GM10248 (cell line): Measurements from ENCODE around the gene SLMAP.

Experiments
- CTCF ChIA-PET: fragments of 300-600 bp; sonication (Branson Sonifier 250); formaldehyde crosslinking; extraction: SDS; loops from one replicate; lab custom pipeline; 2021; ENCODE audit warnings: antibody characterized with exemption; lab: Yijun Ruan, JAX
- POLR2A ChIA-PET: fragments of 350-650 bp; sonication (Branson Sonifier 250); formaldehyde crosslinking; extraction: SDS; loops from one replicate; lab custom pipeline; 2020; ENCODE audit warnings: antibody characterized with exemption; lab: Yijun Ruan, JAX
- DNase-seq: peaks from one replicate; pipeline ENCODE4 v3.0.0; 2012; ENCODE audit errors: extremely low spot score
- TF ChIP-seq, protein P1 (sequence below): IDR thresholded peaks from 2 replicates; pipeline ENCODE4 v1.5.1; 2012; ENCODE audit warnings: mild to moderate bottlenecking, low read depth; ENCODE audit errors: extremely low read depth, missing control alignments, control extremely low read depth

Gene SLMAP

DNA sequence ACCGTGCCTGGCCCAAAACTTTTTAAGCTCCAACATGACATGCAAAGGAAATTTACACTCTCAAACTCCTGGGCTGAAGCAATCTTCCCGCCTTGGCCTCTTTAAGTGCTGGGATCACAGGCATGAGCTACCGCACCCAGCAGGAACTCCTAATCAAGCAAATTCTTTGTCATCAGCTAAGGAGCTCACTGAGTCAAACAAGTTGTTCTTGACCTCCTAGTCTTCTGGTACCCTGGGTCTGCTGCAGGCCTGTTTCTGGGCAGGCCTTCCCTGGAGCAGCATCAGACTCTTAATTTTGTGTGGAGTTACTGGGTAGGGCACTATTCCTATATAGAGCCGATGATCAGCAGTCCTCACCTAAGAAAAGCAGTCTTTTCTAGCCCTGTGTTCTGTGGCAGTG lies 183.7 kb downstream of the SLMAP start:
- TF ChIP-seq, protein P1, sequence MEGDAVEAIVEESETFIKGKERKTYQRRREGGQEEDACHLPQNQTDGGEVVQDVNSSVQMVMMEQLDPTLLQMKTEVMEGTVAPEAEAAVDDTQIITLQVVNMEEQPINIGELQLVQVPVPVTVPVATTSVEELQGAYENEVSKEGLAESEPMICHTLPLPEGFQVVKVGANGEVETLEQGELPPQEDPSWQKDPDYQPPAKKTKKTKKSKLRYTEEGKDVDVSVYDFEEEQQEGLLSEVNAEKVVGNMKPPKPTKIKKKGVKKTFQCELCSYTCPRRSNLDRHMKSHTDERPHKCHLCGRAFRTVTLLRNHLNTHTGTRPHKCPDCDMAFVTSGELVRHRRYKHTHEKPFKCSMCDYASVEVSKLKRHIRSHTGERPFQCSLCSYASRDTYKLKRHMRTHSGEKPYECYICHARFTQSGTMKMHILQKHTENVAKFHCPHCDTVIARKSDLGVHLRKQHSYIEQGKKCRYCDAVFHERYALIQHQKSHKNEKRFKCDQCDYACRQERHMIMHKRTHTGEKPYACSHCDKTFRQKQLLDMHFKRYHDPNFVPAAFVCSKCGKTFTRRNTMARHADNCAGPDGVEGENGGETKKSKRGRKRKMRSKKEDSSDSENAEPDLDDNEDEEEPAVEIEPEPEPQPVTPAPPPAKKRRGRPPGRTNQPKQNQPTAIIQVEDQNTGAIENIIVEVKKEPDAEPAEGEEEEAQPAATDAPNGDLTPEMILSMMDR = no peak
- POLR2A ChIA-PET = interaction anchor here (0.7 kb wide), 1 partner anchor 309 kb away, joined by 3 read pairs; no protein-coding TSS in a partner anchor
- CTCF ChIA-PET = interaction anchor here (1.3 kb wide), 2 partner anchors 29 to 67 kb away, joined by 3 read pairs; no protein-coding TSS in a partner anchor
- no peak for DNase-seq

DNA sequence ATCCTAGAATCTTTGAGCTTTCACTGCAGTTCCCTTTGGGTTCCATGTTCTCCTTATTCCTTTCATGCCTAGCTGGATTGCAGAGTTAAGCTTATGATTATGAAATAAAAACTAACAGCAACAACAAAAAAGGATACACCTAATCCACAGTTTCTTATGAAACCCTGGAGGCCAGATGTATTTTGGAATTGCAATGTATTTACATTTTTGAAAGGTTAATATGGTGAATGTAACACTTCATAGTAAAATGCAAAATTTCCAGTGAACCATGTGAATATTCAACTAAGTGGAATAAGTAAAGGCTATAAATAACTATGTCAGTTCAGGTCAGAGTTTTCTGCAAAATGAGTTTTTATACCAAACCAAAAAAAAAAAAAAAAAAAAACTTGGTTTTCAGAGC lies 186.3 kb downstream of the SLMAP start:
- ChIA-PET POLR2A (interaction anchor here (0.8 kb wide), 1 partner anchor 12 kb away, joined by 3 read pairs; no protein-coding TSS in a partner anchor), CTCF (no interaction called here)
- TF ChIP-seq, protein P1 = no peak
- no peak for DNase-seq

DNA sequence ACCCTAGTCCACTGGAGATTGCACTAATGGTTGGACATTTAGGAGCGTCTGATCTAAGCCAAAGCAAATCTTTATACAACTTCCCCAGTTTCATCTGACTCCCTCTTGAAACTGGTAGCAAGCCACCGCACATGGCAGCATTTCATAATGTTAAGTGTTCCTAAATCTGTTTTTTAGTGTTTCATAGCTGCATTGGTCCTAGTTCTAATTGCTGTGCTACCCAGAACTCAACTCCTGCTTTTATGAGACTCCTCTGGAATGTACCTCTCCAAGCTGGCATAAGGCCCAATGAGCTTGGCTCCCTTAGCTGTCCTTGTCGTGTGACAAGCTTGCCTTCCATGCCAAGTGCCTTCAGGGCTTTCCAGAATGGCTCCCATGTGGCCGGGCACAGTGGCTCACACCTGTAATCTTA lies 186.8 kb downstream of the SLMAP start:
- ChIA-PET CTCF (interaction anchor here (0.7 kb wide), 1 partner anchor 223 kb away, joined by 4 read pairs; no protein-coding TSS in a partner anchor), POLR2A (interaction anchor here (0.8 kb wide), 1 partner anchor 12 kb away, joined by 3 read pairs; no protein-coding TSS in a partner anchor)
- TF ChIP-seq, protein P1 = no peak
- no peak for DNase-seq

GRCh38 chr3:57943525-57944495 lies 187.7 kb downstream of the SLMAP start:
- POLR2A ChIA-PET = no interaction called here
- TF ChIP-seq, protein P1 = no peak

GRCh38 chr3:57946970-57947381 lies 190.9 kb downstream of the SLMAP start:
- DNase-seq = no peak
- TF ChIP-seq, protein P1 = no peak
- CTCF ChIA-PET = no interaction called here
- POLR2A ChIA-PET = no interaction called here

More at GRCh38 chr3:57943525-57944495, 187.7 kb downstream of the SLMAP start:
- DNase-seq = no peak
- CTCF ChIA-PET = interaction anchor here (0.7 to 1.5 kb wide), 2 partner anchors 13 to 222 kb away, joined by 4 read pairs; no protein-coding TSS in a partner anchor

DNA sequence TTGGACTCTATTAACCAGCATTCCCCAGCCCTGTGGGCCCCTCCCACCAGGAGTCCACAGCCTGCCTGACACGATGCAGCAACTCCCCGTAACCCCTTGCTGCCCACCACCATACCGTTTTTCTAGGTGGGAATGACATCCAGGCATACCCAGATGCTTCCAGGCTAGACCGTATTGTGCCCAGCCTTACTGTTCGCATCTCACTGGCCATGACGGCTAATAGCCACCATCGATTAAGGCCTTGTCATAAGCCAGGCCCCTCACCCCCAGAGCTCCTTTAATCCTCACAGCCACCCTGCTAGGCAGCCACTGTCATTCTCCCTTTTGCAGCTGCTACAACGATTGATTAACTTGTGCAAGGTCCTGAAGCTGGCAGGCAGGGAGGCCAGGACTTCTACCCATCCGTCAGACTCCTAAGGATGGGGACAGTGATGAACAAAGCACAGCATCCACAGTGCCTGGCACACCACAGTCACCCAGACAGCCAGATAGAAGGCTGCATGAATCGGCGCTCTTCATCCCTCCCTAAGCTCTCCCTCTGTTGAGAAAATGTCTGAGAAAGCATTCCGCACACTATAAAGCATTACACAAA lies 192.1 kb downstream of the SLMAP start:
- DNase-seq = no peak
- TF ChIP-seq, protein P1 = no peak
- ChIA-PET CTCF (interaction anchor here (1.3 to 1.4 kb wide), 2 partner anchors 11 to 18 kb away, joined by 3 to 5 read pairs; no protein-coding TSS in a partner anchor), POLR2A (no interaction called here)
